Measurements from ENCODE around the gene MOCS3.

- TF ChIP-seq CTCF (IDR thresholded peaks at IDR 0.05) (no peak), POLR2A (IDR thresholded peaks at IDR 0.05) (no peak), POLR2AphosphoS5 (IDR thresholded peaks at IDR 0.05) (no peak)
Observed at GRCh38 chr20:50967586-50967985, 9.0 kb downstream of the MOCS3 start.
